ENCODE data around the gene HOXB3.
"Not testable (repeated sequence)": the region's sequence is repeated elsewhere in the genome, so short reads cannot be mapped to it uniquely, and the experiment has no call there.

HOXB3 gene

DNA sequence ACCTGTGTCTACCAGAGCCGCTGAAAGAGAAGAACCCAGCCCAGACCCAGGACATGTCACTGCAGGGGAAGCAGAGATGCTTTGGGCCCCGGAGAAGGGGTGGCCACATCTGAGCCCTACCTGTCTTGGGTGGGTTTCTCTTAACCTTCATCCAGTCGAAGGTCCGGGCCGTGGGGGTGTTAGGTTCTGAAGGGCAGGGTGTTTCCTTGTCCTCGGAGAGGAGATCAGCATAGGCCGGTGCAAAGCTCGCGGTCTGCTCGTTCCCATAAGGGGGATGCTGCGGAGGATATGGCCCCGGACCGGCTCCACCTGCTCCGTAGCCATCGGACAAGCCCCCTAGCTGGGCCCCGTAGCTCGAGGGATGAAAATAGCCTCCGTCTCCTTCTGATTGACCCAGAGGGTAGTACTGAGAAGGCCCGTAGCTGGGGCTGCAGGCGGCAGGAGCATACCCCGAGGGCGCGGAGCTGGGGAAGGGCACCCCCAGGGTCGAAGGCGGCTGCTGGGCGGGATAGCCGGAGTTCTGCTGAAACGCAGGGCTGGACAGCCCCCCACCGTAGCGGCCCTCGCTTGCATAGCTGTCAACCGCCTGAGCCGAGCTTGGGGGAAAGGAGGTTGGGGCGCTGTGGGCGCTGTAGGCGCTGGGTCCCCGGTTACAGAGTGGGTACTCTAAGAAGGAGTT, 59.7 kb downstream of the HOXB3 start:
- no peak for DNase-seq (ENCODE audit: low read depth in 1 of 2, low spot score in 1 of 2)

DNA sequence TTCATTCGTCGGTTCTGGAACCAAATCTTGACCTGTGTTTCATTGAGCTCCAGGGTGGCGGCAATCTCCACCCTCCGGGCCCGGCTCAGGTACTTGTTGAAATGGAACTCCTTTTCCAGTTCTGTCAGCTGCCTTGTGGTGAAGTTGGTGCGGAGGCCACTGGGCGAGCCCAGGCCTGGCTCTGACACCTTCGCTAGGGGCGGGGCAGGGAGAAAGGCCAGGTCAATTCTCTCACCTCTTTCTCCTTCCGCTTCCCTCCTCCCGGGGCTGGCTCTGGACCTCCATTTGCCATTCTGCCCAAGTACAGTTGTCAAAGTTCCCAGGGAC, 60.4 kb downstream of the HOXB3 start:
- no peak for DNase-seq (ENCODE audit: low read depth in 1 of 2, low spot score in 1 of 2)

DNA sequence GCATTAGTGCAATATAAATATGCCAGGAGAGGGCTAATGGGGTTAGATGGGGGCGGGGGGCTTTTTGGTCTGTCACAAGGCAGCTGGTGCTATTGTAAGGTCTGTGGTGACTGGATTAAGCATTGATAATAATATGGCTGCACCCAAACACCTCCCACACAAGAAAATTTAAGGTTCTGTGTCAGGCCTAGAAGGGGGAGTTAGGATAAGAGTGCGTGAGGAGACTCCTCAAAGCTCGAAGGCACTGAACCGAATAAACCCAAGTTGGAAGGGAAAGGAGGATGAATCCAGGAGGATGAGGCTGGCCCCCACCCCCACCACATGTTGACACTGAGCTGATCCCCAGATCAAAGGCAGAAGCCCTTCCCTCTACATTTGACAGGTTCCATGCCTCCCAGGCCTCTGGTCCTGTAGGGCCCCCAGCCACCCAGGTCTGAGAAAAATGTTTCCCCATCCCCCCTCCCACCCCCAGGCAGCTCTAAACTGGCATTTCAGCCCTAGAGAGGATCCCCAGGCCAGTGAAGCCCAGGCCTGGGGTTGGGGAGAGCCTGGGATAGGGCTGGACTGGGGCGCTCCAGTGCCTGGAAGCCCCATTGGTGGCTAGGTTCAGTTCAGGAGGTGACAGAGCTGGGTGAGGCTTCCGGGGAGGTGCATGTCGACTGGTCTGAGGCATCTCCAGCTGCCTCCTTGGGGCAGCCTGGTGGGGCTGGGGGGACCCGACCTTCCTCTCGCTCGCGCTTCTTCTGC, 60.9 kb downstream of the HOXB3 start:
- no peak for DNase-seq (ENCODE audit: low read depth in 1 of 2, low spot score in 1 of 2)

DNA sequence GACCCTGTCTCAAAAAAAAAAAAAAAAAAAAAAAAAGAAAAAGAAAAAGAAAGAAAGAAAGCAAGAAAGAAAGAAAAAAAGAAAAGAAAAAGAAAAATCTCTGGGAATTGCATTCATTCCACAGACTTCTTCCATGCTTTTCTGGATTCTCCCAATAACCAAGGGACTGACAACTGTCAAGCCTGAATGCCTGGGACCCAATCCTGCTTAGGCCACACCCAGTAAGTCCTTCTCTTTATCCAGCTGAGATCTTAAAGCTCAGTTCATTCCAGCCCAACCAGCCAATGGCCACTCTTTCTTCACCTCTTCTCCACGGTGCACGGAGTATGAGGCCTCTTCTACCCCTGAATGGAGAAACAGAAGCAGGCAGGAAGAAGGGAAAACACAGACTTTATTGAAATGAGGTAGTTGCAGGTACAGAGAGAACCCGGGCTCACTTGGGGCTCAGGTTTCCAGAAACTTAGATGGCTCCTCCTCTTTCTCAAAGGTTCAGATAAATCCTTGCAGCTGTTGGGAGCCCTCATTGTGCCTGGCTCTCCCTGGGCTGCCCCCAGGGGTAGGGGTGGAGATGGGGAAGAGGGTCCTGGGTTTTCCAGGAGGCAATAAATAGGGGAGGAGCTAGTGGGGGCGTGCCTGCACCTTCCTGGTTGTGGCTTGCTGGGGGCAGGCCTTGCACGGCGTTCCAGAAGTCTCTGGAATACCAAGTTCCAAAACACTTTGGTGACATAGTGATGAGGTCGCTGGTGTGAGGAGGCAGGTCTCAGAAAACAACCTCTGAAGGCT, 61.7 kb downstream of the HOXB3 start:
- no peak for DNase-seq (ENCODE audit: low read depth in 1 of 2, low spot score in 1 of 2)

DNA sequence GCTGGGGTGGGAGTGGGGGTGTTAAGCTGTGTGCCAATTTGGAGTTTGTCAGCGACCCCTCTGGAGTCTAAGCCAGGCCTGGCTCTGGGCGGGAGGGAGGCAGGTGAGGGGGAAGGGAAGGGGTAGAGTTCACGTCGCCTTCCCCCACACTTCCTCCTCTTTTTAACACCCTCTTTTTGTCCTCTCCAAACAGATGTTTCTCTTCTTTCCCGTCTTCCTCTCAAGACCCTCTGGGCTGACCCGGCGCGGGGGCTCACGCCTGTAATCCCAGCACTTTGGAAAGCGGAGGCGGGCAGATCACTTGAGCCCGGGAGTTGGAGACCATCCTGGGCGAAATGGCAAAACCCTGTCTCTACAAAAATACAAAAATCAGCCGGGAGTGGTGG, 62.5 kb downstream of the HOXB3 start:
- no peak for DNase-seq (ENCODE audit: low read depth in 1 of 2, low spot score in 1 of 2)

DNA sequence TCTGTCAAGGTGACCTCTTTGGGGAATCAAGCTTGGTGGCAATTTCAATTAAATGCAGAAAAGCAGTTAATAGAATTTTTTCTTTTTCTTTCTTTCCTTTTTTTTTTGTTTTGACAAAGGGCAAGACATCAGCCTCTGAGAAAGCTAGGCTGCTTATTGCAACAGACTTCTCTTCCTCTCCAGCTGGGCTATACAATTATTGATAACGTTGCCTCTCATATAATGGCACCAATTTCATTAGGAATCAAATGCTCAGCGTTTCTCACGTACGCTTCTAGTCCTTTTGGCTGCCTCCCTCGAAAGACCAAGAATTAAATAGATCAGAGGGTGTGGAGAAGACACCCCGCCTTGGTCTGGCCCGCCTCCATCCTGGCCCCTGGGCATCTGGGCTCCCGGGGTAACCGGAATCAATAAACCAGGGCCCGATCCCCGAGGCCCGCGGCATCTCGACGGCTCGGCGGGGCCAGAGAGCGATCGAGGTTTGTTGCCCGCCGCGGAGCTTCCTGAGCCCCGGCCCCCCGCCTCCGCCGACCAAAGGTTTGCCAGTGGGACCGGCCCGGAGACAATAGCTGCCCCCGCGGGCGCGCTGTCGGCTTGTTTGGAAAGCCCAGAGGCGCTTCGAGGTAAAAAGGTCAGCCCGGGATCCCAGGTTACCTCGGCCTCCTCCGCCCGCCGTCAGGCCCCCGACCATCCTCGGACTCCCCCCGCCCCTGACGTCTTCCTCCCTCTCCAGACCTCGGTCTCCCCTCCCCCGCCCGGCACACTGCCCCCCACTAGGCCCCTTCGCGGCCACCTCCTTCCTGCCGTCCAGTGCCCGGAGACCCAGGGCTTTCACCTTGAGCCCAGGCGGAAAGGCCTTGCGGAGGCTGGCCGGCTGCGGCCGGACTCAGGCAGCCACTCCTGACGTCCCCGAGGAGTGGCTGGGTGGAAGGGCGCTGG, 63.2 kb downstream of the HOXB3 start:
- no peak for DNase-seq (ENCODE audit: low read depth in 1 of 2, low spot score in 1 of 2)

DNA sequence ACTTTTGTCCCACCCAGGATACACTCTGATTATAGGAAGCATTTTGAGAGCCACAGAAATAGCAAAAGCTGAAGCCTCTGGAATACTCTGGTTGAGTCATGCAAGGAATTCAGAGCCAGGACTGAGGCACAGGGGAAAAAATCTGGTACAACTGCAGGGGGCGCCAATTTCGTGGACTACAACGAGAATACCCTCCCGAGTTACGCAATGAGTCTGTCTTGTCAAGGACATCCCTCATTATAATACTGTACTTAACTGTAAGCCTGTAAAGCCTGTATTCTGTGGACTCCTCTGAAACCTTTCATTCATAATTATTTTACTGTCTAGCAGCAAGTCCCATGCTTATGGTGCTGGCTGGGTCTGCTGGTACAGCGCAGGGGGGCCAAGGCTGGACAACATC, 67.0 kb downstream of the HOXB3 start:
- no peak for DNase-seq (ENCODE audit: low read depth in 1 of 2, low spot score in 1 of 2)

DNA sequence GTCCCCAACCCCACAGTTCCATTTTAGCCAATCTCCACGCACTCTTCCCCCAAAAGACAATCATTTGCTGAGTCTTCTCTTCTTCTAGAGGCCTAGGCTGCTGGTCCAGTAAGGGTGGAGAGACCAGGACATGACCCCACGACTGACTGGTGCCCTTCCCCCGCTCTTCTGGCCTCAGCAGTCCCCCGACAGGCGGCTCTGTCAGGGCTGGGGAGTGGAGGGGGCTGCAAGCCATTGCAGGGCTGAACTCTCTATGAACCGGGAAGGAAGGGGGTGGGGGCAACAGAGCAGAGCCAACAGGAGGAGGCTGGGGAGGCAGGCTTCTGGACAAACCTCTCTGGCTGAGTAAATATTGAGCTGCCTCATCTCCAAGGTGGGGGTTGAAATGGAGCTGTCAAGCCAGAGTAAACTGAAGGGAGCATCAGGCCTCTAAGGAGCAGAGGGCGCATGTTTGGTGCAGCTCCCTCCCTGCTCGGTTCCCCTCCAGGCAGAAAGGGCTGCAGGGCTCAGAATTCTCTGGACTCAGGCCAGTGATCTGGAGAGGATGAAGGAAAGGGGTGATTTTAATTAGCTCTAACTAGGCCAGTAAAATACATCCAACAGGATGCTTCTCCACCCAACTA, 67.9 kb downstream of the HOXB3 start:
- no peak for DNase-seq (ENCODE audit: low read depth in 1 of 2, low spot score in 1 of 2)

DNA sequence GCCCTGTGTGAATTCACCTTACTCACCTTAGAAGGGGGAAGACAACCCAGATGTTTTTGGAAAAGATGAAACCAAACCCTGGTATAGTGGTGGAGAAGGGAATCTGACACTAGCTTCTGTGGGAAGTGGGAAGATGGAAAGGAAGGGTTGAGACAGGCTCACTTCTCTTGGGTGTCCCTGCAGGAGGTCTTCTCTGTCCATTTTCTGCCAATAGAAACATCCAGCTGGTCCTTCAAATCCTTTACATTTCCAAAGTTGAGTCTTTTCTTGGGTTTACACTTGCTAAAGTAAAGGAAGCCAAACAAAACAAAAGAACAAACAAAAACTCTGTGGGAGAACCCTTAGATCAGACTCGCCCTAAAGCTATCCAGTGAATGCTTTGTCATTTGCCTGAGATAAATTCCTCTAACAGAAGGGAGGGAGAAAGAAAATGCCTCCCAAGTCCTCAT, 69.4 kb downstream of the HOXB3 start:
- no peak for DNase-seq (ENCODE audit: low read depth in 1 of 2, low spot score in 1 of 2)

DNA sequence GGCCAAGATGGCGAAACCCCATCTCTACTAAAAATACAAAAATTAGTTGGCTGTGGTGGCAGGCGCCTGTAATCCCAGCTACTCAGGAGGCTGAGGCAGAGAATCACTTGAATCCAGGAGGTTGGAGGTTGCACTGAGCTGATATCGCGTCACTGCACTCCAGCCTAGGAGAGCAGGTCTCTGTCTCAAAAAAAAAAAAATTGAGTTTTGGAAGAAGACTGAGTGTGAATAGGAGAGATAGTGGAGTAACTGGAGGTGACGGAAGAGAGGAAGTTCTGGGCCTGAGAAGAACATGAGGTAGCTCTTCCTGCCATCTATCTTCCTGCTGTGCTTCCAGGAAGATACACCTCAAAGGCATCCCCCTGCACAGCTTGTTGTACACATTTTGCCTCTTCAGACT, 70.6 kb downstream of the HOXB3 start:
- DNase-seq (ENCODE audit: low read depth in 1 of 2, low spot score in 1 of 2) = no peak

DNA sequence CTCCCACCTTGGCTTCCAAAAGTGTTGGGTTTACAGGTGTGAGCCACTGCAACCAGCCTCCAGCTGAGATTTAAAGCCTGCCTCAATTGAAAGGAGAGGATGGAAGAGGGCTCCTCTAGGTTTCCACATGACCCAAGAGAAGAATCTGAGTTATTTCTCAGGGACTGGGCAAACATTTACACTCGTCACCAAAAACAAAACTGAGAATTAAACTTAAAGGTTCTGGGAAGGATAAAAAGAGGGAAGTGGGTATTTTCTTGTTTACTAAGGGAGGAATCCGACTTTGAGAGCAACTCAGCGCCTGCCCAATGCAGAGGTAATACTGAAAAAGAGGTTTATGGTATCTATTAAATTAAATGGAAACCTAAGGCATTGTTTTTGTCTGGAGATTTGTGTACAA, 72.6 kb downstream of the HOXB3 start:
- no peak for DNase-seq (ENCODE audit: low read depth in 1 of 2, low spot score in 1 of 2)

DNA sequence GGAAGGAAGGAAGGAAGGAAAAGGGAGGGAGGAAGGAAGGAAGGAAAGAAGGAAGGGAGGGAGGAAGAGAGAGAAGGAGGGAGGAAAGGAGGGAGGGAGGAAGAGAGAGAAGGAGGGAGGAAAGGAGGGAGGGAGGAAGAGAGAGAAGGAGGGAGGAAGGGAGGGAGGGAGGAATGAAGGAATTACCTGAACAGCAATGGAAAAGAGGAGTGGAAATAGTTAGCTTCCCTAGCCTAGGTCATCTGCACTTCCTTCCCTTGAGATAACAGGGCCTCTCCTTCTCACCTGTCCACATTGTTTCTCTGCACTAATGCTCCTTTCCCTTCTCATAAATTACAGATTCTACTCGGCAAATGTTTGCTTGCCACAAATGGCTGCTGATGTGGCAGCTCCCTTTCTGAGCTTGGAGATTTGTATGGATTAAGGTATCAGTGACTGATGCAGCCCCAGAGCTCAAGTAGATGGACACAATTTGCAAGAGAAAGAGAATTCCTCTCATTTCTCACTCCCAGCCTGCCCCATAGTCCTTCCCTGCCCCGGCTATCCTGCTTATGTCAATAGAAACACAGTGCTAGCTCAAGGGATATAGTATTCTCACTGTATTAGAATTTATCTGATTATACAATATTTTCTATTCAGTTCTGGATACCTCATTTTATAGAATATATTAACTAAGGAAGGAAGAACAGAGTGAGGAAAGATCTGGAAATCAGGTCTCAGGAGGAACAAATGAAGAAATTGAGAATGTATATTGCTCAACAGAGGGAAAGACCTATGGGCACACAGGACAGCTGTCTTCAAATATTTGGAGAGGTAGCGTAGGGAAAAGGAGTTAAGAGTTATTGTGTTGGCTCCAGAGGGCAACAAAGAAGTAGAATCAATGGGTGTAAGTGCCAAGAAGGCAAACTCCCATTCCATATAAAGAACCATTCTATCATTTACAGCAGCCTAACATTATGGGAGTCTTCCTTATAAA, 73.8 kb downstream of the HOXB3 start:
- no peak for DNase-seq (ENCODE audit: low read depth in 1 of 2, low spot score in 1 of 2)

DNA sequence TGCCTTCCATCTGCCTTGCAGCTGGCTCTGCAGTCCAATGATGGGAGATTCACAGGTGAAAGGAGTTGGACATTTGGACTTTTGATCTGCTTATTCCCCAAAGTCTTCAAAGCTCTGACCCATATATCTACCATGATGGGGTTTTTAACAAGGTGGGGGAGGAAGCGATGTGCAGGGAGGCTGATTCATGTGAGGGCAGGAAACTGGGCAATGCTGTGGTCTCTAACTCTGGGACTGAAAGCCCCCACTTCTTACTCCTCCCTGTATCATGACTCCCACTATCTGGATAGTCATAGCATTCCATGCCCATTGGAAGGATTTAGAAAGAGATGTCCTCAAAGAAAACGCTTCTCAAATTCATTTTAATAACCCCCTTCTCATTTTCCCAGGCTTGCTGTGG, 75.6 kb downstream of the HOXB3 start:
- no peak for DNase-seq (ENCODE audit: low read depth in 1 of 2, low spot score in 1 of 2)

DNA sequence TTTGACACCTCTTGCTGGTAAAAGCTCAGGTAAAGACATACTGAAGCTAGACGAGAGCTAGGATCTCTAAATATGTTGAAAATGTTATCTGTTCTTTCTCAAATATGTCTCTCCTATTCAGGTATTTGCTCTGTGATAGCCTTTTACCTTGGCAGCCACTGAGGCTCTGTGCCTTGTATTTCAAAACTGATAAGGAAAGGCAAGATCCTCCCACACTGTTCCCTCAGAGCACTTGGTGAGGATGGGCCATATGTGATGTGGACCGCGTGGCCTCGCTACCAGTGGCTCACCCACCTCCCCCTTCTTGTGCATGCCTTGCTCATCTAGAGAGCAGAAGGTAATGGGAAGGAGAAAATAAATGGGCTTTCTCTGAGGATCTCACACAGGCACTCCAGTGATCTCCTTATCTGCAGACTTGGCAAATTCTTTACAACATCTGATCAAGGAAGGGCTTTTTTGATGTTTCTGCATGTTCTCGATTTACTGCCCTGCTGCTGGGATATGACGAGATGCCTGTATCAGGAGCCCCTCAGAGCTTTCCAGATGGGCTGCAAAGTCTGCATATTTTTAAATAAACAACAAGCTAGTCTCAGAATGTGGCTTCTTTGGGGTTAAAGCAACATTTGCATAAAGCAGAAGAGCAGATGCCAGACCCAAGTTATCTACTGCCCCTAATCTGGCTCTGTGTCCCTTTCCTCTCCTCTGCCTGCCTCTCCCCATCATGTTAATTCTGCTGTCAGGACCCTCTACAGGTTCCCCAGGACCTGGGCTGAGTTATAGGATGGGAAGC, 76.2 kb downstream of the HOXB3 start:
- no peak for DNase-seq (ENCODE audit: low read depth in 1 of 2, low spot score in 1 of 2)

DNA sequence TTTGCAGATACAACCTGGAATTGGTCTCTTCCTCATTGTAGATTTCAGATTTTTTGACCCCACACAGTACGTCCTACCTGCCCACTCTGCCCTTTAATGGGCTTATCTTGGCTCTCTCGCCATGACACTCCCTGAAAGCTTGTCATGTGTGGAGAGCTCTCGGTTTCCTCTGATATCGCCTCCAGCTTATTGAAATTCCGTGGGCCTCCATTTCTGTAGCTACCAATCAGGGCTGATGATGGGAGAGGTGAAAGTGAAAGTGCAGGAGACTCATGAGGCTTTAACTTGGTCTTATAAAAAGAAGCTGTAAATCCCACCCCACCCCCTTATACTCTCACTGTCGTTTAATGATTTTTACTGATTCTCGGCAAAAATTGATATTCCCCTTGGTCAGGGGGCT, 76.9 kb downstream of the HOXB3 start:
- no peak for DNase-seq (ENCODE audit: low read depth in 1 of 2, low spot score in 1 of 2)

DNA sequence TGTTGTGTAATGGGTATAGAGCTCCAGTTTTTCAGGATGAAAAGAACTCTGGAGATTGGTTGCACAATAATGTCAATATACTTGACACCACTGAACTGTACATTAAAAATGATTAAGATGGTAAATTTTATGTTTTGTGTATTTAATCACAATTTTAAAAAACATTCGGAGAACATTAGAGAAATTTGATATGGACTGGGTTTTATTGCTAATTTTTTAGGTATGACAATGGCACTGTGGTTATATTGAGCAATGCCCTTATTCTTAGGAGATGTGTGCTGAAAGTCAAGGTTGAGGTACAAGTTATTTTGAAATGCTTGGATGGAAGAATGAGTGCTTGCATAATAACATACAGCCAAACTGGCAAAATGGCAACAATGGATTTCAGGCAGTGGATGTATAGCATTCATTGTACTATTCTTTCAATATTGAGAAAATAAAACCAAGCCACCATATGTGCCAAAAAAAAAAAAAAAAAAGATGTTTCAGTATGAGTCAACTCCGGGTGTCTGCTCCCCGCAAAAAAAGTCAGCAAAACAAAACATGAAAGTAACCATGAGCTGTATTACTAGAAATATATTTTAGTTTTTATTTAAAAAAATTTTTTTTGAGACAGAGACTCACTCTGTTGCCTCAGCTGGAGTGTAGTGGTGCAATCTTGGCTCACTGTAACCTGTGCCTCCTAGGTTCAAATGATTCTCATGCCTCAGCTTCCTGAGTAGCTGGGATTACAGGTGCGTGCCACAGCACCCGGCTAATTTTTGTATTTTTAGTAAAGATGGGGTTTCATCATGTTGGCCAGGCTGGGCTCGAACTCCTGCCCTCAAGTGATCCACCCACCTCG, 79.1 kb downstream of the HOXB3 start:
- DNase-seq (ENCODE audit: low read depth in 1 of 2, low spot score in 1 of 2) = peak in 1 of 2 donors; percentile 17

DNA sequence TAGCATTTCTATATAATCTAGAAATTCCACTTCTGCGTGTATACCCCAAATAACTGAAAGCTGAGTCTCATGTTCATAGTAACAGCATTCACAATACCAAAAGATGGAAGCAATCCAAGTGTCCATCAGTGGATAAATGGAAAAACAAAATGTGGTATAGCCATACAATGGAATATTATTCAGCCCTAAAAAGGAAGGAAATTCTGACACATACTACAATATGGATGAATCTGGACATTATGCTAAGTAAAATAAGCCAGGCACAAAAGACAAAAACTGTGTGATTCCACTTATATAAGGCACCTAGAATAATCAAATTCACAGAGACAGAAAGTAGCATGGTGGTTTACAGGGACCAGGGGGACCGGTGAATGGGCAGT, 79.7 kb downstream of the HOXB3 start:
- DNase-seq (ENCODE audit: low read depth in 1 of 2, low spot score in 1 of 2) = no peak

DNA sequence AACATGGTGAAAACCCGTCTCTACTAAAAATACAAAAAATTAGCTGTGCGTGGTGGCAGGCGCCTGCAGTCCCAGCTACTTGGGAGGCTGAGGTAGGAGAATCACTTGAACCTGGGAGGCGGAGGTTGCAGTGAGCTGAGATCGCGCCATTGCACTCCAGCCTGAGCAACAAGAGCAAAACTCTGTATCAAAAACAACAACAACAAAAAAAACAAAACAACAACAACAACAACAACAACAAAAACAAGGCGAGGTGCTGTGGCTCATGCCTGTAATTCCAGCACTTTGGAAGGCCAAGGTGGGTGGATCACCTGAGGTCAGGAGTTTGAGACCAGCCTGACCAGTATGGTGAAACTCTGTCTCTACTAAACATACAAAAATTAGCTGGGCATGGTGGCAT, 80.3 kb downstream of the HOXB3 start:
- DNase-seq (ENCODE audit: low read depth in 1 of 2, low spot score in 1 of 2) = not testable (repeated sequence)
